ENCODE results near the gene CADM2.

The CADM2 gene

DNA sequence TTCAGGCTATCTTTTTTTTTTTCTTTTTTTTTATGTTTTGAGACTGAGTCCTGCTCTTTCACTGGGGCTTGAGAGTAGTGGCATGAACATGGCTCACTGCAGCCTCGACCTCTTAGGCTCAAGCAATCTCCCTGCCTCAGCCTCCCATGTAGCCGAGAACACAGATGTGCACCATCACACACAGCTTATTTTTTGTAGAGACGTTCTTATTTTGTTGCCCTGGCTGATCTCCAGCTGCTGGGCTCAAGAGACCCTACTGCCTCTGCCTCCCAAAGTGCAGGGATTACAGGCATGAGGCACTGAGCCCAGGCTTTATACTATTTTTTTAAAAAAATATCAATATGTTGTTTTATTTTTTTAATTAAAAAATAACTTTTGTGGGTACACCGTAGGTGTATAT lies 467.3 kb downstream of the CADM2 start:
- Mint-ChIP-seq H3K27ac (no peak overlapping the region), H3K4me1 (no peaks in the 10 kb centered on the region), H3K4me3 (no peak overlapping the region), H3K9me3 (peaks cover 5% of the 10 kb centered on the region), H3K27me3 (no peaks in the 10 kb centered on the region), H3K36me3 (no peaks in the 10 kb centered on the region)
- CTCF ChIA-PET: no interaction called here
- DNase-seq: no peak

DNA sequence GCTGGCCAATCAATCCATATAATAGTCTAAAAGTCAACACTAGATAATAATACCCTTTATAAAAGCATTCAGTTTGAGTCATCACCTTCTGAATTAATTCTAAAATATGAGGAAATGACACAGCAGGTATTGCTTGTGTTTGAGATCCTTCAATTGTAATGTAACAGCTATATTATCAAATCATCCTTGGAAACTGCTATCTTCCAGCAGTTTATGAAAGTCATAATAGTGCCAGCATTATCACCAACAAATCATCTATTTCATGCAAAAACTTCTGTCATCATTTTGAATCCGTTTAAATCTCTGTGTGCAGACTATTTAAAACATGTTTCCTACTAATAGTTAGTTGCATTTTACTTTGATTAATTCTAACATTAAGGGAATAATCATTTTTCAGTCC lies 468.7 kb downstream of the CADM2 start:
- no peaks in the 10 kb centered on the region for H3K36me3 Mint-ChIP-seq
- H3K9me3 Mint-ChIP-seq: peaks cover 5% of the 10 kb centered on the region
- no peak for DNase-seq
- no peaks in the 10 kb centered on the region for H3K27me3 Mint-ChIP-seq
- no peaks in the 10 kb centered on the region for H3K4me1 Mint-ChIP-seq
- H3K4me3 Mint-ChIP-seq: no peak overlapping the region
- H3K27ac Mint-ChIP-seq: no peak overlapping the region
- CTCF ChIA-PET: no interaction called here

- Mint-ChIP-seq H3K9me3 (peaks cover 5% of the 10 kb centered on the region), H3K27me3 (no peaks in the 10 kb centered on the region), H3K4me3 (no peak overlapping the region), H3K27ac (no peak overlapping the region), H3K4me1 (no peaks in the 10 kb centered on the region), H3K36me3 (no peaks in the 10 kb centered on the region)
- DNase-seq: no peak
- CTCF ChIA-PET: no interaction called here
Measured at GRCh38 chr3:85432081-85432480, 473.3 kb downstream of the CADM2 start.

DNA sequence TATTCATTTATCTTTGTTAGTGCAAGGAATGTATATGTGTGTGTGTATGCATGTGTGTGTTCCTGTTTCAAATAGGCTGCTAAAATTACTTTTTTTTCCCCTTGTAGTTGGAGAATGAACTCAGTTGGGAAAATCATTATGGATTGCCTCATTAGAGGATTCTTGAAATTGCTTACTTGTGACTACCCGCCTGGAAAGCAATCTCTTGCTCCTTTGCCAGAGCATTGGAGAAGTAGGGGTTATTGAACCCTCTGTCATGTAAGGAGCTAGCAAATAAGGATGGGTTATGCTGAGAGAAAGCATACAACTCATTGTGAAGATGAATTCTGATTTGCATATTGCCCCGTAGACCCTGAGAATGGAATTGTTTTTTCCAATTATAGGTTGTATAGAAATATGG lies 474.5 kb downstream of the CADM2 start:
- Mint-ChIP-seq H3K9me3 (peaks cover 5% of the 10 kb centered on the region), H3K27ac (no peak overlapping the region), H3K36me3 (no peaks in the 10 kb centered on the region), H3K4me3 (no peak overlapping the region), H3K27me3 (no peaks in the 10 kb centered on the region), H3K4me1 (no peaks in the 10 kb centered on the region)
- no peak for DNase-seq
- CTCF ChIA-PET: no interaction called here

DNA sequence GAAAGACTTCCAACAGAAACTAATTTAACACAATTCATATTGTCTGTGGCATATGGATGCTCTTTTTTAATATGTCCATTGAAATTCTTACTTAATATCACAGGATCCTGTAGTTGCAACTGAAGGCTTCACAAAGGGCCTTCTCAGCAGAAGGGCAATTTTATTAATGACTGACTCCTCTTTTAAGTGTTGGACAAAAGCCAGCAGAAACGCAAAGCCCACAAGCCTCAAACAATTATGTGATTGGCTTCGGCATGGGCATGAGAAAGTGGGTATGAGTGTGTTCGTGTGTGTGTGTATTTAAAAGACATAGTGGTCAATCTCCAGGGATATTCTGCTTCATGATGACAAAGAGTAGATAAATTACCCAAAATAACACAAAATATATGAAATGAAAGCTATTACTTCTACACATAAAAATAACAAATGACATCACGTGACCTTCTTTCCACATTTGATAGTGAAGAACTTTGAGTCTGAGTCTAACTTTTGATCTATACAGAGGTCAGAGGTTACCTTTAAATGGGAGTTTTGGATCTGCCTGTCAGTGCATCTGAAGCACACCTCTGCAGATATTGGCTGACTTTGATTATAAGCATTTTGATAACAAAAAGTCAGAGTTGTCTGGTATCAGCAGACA lies 496.9 kb downstream of the CADM2 start:
- CTCF ChIA-PET: no interaction called here
- no peaks in the 10 kb centered on the region for H3K4me1 Mint-ChIP-seq

DNA sequence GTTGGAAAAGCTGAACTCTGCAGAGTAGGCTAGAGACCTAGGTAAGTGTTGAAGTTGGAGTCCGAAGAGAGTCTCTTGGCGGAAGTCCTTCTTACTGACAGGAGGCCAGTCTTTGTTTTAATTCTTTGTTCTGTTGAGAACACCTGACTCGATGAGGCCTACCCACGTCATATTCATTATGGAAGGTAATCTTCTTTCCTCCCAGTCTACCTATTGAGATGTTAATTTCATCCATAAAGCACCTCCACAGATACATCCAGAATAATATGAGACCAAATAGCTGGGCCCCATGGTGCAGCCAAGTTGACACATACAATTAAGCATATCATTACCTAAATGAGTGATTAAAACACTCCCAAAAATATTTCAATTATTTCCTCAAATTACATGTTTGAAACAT lies 515.5 kb downstream of the CADM2 start:
- no peak overlapping the region for H3K4me3 Mint-ChIP-seq
- H3K27me3 Mint-ChIP-seq: no peaks in the 10 kb centered on the region
- H3K27ac Mint-ChIP-seq: no peak overlapping the region
- peaks cover 4% of the 10 kb centered on the region for H3K9me3 Mint-ChIP-seq
- H3K4me1 Mint-ChIP-seq: no peaks in the 10 kb centered on the region
- CTCF ChIA-PET: no interaction called here
- DNase-seq: no peak
- H3K36me3 Mint-ChIP-seq: no peaks in the 10 kb centered on the region

More for the DNA sequence above, 496.9 kb downstream of the CADM2 start:
- Mint-ChIP-seq H3K4me3 (no peak overlapping the region), H3K27ac (no peak overlapping the region), H3K9me3 (no peaks in the 10 kb centered on the region), H3K27me3 (no peaks in the 10 kb centered on the region), H3K36me3 (no peaks in the 10 kb centered on the region)
- no peak for DNase-seq

DNA sequence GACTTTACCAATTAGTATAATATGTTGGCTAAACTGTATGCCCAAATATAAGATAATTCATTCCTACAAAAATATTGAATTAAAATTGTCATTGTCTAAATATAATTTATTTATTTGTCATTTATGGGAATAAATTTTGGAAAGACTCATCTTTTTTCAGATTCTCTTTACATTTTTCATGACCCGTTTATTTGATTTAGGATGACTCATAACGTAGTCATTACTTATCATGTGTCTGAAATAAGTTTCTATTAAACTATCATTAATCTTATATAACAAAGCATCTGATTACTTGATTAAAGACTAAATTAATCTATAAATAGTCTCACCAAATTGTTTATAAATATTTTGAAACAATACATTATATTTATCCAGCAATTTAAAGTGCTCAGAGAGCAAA lies 516.6 kb downstream of the CADM2 start:
- no peak overlapping the region for H3K4me3 Mint-ChIP-seq
- CTCF ChIA-PET: no interaction called here
- no peaks in the 10 kb centered on the region for H3K27me3 Mint-ChIP-seq
- no peaks in the 10 kb centered on the region for H3K4me1 Mint-ChIP-seq
- no peak overlapping the region for H3K27ac Mint-ChIP-seq
- no peaks in the 10 kb centered on the region for H3K9me3 Mint-ChIP-seq
- DNase-seq: no peak
- H3K36me3 Mint-ChIP-seq: no peaks in the 10 kb centered on the region

DNA sequence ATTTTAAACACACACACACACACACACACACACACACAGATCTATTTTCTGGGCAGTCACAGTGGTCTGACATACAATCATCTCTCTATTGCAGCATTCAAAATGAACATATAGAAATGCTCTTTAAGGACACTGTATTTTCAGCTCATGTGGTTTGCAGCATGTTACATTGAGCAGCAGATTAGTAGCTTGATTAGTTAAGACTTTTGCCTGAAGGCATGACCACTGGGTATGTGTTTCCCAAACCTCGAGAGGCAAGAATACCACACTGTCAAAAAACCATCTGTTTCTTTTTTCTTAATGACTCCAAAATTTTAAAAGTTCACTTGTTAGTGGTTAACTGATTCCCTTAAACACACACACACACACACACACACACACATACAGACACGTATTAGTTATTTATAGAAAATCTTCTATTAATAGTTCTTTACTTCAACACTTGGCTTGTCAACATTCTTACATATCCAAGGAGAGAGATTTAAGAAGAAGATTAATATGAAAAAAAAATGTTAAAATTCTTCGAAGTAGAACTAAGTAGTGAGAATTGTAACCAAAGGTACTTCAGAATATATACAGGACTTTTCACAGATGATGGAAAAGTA lies 518.2 kb downstream of the CADM2 start:
- CTCF ChIA-PET: no interaction called here
- no peak for DNase-seq
- Mint-ChIP-seq H3K9me3 (no peaks in the 10 kb centered on the region), H3K4me1 (no peaks in the 10 kb centered on the region), H3K27ac (no peak overlapping the region), H3K4me3 (no peak overlapping the region), H3K27me3 (no peaks in the 10 kb centered on the region), H3K36me3 (no peaks in the 10 kb centered on the region)

- CTCF ChIA-PET: no interaction called here
- Mint-ChIP-seq H3K27ac (no peak overlapping the region), H3K27me3 (no peaks in the 10 kb centered on the region), H3K4me1 (no peaks in the 10 kb centered on the region), H3K36me3 (no peaks in the 10 kb centered on the region), H3K4me3 (no peak overlapping the region), H3K9me3 (no peaks in the 10 kb centered on the region)
- DNase-seq: no peak
Measured at GRCh38 chr3:85481411-85482212, 522.8 kb downstream of the CADM2 start.

- Mint-ChIP-seq H3K27ac (no peak overlapping the region), H3K4me1 (no peaks in the 10 kb centered on the region), H3K9me3 (peaks cover 3% of the 10 kb centered on the region), H3K27me3 (no peaks in the 10 kb centered on the region), H3K36me3 (no peaks in the 10 kb centered on the region), H3K4me3 (no peak overlapping the region)
- CTCF ChIA-PET: no interaction called here
- DNase-seq: no peak
Measured at GRCh38 chr3:85482213-85482490, 523.4 kb downstream of the CADM2 start.

DNA sequence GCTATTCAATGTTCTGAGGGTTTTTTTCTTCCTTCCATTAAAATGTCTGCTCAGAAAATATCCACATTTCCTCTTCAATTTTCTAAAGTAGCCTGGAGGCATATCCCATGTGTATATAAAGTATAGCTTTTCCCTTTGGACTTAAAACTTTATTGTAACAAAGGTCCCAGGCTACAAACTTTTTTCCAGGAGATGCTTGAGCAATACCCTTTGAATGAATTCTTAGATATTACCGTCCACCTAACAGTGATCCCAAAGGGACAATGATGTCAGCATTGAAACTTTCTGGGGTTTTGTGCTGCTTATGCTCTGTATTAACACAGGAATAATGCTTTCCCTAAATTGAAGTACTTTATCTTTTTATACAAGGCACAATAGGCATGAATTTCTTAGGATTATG lies 525.2 kb downstream of the CADM2 start:
- H3K9me3 Mint-ChIP-seq: peaks cover 3% of the 10 kb centered on the region
- no peak overlapping the region for H3K4me3 Mint-ChIP-seq
- no peaks in the 10 kb centered on the region for H3K27me3 Mint-ChIP-seq
- DNase-seq: no peak
- H3K4me1 Mint-ChIP-seq: no peaks in the 10 kb centered on the region
- H3K36me3 Mint-ChIP-seq: no peaks in the 10 kb centered on the region
- H3K27ac Mint-ChIP-seq: no peak overlapping the region
- CTCF ChIA-PET: no interaction called here

DNA sequence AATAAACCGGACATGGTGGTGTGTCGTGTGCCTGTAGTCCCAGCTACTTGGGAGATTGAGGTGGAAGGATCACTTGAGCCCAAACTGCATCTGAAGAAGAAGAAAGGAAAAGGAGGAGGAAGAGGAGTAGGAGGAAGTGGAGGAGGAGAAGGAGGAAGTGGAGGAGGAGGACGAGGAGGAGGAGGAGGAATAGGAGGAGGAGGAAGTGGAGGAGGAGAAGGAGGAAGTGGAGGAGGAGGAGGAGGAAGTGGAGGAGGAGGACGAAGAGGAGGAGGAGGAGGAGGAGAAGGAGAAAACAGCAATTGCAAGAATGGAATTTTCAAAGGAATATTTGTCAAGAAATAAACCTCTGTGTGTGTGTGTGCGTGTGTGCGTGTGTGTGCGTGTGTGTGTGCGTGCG lies 528.6 kb downstream of the CADM2 start:
- Mint-ChIP-seq H3K36me3 (no peaks in the 10 kb centered on the region), H3K27ac (no peak overlapping the region), H3K4me1 (no peaks in the 10 kb centered on the region), H3K4me3 (no peak overlapping the region), H3K9me3 (peaks cover 3% of the 10 kb centered on the region), H3K27me3 (no peaks in the 10 kb centered on the region)
- no peak for DNase-seq
- CTCF ChIA-PET: no interaction called here

- Mint-ChIP-seq H3K27ac (no peak overlapping the region), H3K27me3 (no peaks in the 10 kb centered on the region), H3K4me1 (no peaks in the 10 kb centered on the region), H3K36me3 (no peaks in the 10 kb centered on the region), H3K9me3 (no peaks in the 10 kb centered on the region), H3K4me3 (no peak overlapping the region)
- no peak for DNase-seq
- CTCF ChIA-PET: no interaction called here
Measured at GRCh38 chr3:85495602-85496001, 536.8 kb downstream of the CADM2 start.

- H3K4me3 Mint-ChIP-seq: no peak overlapping the region
- CTCF ChIA-PET: no interaction called here
- no peaks in the 10 kb centered on the region for H3K27me3 Mint-ChIP-seq
- no peak overlapping the region for H3K27ac Mint-ChIP-seq
- no peaks in the 10 kb centered on the region for H3K36me3 Mint-ChIP-seq
- no peaks in the 10 kb centered on the region for H3K4me1 Mint-ChIP-seq
- no peak for DNase-seq
- H3K9me3 Mint-ChIP-seq: no peaks in the 10 kb centered on the region
Measured at GRCh38 chr3:85498177-85498576, 539.4 kb downstream of the CADM2 start.

- Mint-ChIP-seq H3K4me1 (no peaks in the 10 kb centered on the region), H3K27me3 (no peaks in the 10 kb centered on the region), H3K27ac (no peak overlapping the region), H3K4me3 (no peak overlapping the region), H3K9me3 (peaks cover 4% of the 10 kb centered on the region), H3K36me3 (no peaks in the 10 kb centered on the region)
- CTCF ChIA-PET: no interaction called here
- DNase-seq: no peak
Measured at GRCh38 chr3:85502148-85502875, 543.5 kb downstream of the CADM2 start.

Measured in activated naive CD4-positive, alpha-beta T cell treated with anti-CD3 and anti-CD28 coated beads, Interleukin-2, amount 10 ng/mL, durations not matched to agents 7 days and 5 days (primary cell).